ENCODE measurements around the gene CSTF1.
A peak's percentile ranks its signal among the peaks of the same experiment; 100 is the strongest.
"Not testable (repeated sequence)": the region's sequence is repeated elsewhere in the genome, so short reads cannot be mapped to it uniquely, and the experiment has no call there.

CSTF1 gene

GRCh38 chr20:56400001-56400640 is 7.7 kb downstream of the CSTF1 start:
- FAIRE-seq (no peak), DNase-seq (ENCODE audit: insufficient read length, low spot score) (no peak)
- TF ChIP-seq CTCF (IDR thresholded peaks at IDR 0.05; ENCODE audit: insufficient read depth, missing control alignments): peak; percentile 71

DNA sequence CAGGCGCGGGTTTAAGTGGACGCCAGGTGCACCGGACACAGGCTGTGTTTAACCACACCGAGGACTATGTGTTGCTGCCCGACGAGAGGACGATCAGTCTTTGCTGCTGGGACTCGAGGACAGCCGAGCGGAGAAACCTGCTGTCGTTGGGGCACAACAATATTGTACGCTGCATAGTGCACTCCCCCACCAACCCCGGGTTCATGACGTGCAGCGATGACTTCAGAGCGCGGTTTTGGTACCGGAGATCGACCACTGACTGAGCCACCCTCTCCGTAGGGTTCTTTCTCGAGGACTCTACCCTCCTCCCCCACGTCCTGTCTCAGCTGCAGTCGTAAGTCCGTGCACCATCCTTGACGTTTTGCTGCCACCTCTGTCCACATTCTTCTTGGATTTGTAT is 11.0 kb downstream of the CSTF1 start:
- TF ChIP-seq CTCF (IDR thresholded peaks at IDR 0.05; ENCODE audit: insufficient read depth, missing control alignments): no peak
- no peak for DNase-seq (ENCODE audit: insufficient read length, low spot score)
- no peak for FAIRE-seq

- DNase-seq (ENCODE audit: insufficient read length, low spot score); FAIRE-seq: not testable (repeated sequence)
Observed at GRCh38 chr20:56405356-56405755, 12.9 kb downstream of the CSTF1 start.

DNA sequence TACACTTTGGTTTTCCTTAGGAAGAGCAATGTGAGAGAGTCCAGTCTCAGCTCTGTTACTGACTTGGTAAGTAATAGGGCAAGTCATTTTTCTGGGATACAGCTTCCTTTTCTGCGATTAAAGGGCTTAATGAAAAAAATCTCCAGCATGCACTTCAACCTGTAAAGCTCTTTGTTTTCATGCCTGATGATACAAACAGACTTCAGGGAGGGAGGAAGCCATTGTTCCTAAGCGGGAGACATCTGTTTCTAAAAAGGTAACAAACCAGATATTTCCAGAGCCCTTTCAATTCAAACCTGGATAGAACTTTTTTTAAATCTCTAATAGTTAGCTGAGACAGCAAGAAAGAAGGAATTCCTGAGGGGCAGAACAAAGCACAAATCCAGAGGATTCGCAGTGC is 14.5 kb downstream of the CSTF1 start:
- FAIRE-seq (no peak), DNase-seq (ENCODE audit: insufficient read length, low spot score) (no peak)
- no peak for TF ChIP-seq CTCF (IDR thresholded peaks at IDR 0.05; ENCODE audit: insufficient read depth, missing control alignments)

DNA sequence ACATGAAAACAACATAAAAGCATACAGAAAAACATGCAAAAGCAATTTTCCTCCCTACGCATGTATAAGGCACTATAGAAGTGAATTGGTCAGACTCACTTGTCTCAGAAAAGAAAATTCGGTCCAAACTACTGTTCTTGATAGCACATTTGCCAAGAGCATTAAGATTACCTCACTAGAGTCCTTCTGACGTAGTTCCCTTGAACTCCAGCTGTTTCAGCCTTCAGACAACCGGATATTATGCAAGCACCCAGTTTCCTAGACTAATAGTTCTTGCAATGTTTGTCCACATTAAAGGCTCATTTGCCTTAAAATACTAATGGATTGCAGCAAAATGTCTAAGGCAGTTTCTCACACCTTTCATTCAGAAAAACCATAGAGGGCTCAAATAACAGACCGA is 17.1 kb downstream of the CSTF1 start:
- DNase-seq (ENCODE audit: insufficient read length, low spot score) (no peak), FAIRE-seq (no peak)
- no peak for TF ChIP-seq CTCF (IDR thresholded peaks at IDR 0.05; ENCODE audit: insufficient read depth, missing control alignments)

DNA sequence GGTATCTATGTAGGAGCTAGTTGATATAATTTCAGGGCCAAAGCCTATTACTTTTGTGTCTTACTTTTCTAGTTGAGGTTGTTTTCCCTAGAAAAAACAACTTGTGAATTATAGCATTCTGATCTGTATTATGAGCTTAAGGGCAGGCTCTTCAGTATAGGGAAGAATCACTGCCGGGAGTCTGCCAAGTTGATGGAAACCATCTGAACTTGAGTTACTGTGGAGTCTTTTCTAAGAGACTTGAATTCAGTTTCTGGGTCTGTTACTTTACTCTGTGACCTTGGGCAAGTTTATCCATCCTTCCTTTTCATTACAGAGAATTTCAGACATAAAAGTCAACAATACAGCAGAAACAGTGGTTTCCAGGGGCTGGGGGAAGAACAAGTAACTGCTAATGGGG is 17.5 kb downstream of the CSTF1 start:
- FAIRE-seq: no peak
- no peak for TF ChIP-seq CTCF (IDR thresholded peaks at IDR 0.05; ENCODE audit: insufficient read depth, missing control alignments)
- no peak for DNase-seq (ENCODE audit: insufficient read length, low spot score)

- not testable (repeated sequence) for DNase-seq (ENCODE audit: insufficient read length, low spot score); FAIRE-seq
Observed at GRCh38 chr20:56411287-56411686, 18.8 kb downstream of the CSTF1 start.

DNA sequence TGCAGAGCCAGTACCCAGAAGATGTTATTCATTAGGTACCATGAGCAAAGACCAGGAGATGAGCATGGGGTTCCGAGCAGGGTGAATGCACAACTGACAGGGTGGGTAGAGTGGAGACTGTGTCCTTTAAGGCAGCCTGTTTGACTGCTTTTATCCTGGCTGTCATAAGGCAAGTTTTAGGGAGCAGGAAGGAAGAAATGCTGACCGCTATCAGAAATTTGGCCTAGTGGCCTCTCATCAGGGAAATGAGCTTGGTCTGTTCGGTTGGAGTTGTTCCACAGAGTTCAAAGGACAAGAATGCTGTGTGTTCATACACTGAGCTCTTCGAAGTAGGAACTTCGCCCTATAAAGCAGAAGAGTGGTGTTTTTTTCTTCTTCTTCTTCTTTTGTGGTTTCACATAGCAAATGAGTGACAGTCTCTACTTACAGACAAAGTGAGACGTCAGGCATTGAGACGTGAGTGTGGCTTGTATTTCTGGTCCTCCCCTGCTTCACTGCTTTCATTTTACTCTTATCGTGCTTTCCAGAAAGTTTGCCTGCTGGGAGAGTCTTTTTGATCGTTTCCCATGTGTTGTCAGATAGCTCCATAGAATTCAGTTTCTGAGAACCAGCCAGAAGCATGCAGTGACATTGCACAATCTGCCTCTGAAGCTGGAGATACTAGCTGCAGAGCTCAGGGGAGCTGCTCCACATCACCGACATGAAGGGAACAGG is 19.5 kb downstream of the CSTF1 start, which contains the start of gene CASS4:
CASS4 (plus strand) TSS at position 502 of the 714 bp plus-strand sequence; CDS start at position 701, 199 bp downstream.
- no peak for FAIRE-seq
- no peak for DNase-seq (ENCODE audit: insufficient read length, low spot score)
- no peak for TF ChIP-seq CTCF (IDR thresholded peaks at IDR 0.05; ENCODE audit: insufficient read depth, missing control alignments)
